H9 (cell line): Measurements from ENCODE around the gene SGSM2. TPM values are rescaled to one million over a fixed set of nuclear protein-coding genes. Genes with fewer than 3 reads are reported as not detected.

Source experiments
- DNase-seq: peaks from one replicate; pipeline ENCODE4 v3.0.0-alpha.2; 2017
- H2AFZ ChIP-seq: one replicate; pipeline ENCODE4 v1.6.1; 2013; ENCODE audit warnings: mild to moderate bottlenecking, low read length, control low read depth, moderate library complexity
- H2AK5ac ChIP-seq: 2 replicates; pipeline ENCODE4 v1.6.1; 2013; ENCODE audit warnings: low read length, control low read depth, mixed read lengths; ENCODE audit not compliant: insufficient read length
- H2BK120ac ChIP-seq: one replicate; pipeline ENCODE4 v1.6.1; 2013; ENCODE audit warnings: low read depth, mild to moderate bottlenecking, low read length, control low read depth, inconsistent platforms; ENCODE audit not compliant: poor library complexity, severe bottlenecking
- H2BK12ac ChIP-seq: 2 replicates; pipeline ENCODE4 v1.6.1; 2013; ENCODE audit warnings: low read length, control low read depth, mixed read lengths, low read depth; ENCODE audit not compliant: insufficient read length
- H2BK15ac ChIP-seq: 2 replicates; pipeline ENCODE4 v1.6.1; 2013; ENCODE audit warnings: low read depth, low read length, control low read depth
- H2BK20ac ChIP-seq: one replicate; pipeline ENCODE4 v1.6.1; 2013; ENCODE audit warnings: low read depth, mild to moderate bottlenecking, low read length, control low read depth, inconsistent platforms; ENCODE audit not compliant: poor library complexity, severe bottlenecking
- H2BK5ac ChIP-seq: 2 replicates; pipeline ENCODE4 v1.6.1; 2013; ENCODE audit warnings: low read length, control low read depth, mixed read lengths; ENCODE audit not compliant: insufficient read length
- H3K14ac ChIP-seq: 2 replicates; pipeline ENCODE4 v1.6.1; 2013; ENCODE audit warnings: low read length, control low read depth; ENCODE audit not compliant: insufficient read depth
- H3K18ac ChIP-seq: 2 replicates; pipeline ENCODE4 v1.6.1; 2013; ENCODE audit warnings: low read depth, mild to moderate bottlenecking, mixed read lengths, low read length, control low read depth; ENCODE audit not compliant: insufficient read length
- H3K23ac ChIP-seq: 2 replicates; pipeline ENCODE4 v1.6.1; 2013; ENCODE audit warnings: low read length, control low read depth, mixed read lengths, low read depth; ENCODE audit not compliant: insufficient read length
- H3K23me2 ChIP-seq: 2 replicates; pipeline ENCODE4 v1.6.1; 2013; ENCODE audit warnings: low read depth, mild to moderate bottlenecking, mixed read lengths, low read length, control low read depth; ENCODE audit not compliant: insufficient read length, poor library complexity, severe bottlenecking
- H3K27ac ChIP-seq: 2 replicates; pipeline ENCODE4 v1.5.1; 2013; ENCODE audit warnings: low read length, control low read depth, mixed read lengths, low read depth; ENCODE audit not compliant: insufficient read length
- H3K27me3 ChIP-seq: 2 replicates; pipeline ENCODE4 v1.6.1; 2013; ENCODE audit warnings: low read length, control low read depth, inconsistent platforms; ENCODE audit not compliant: insufficient read depth
- H3K4ac ChIP-seq: 2 replicates; pipeline ENCODE4 v1.6.1; 2013; ENCODE audit warnings: low read depth, mild to moderate bottlenecking, control low read depth, inconsistent platforms, low read length, moderate library complexity
- H3K4me1 ChIP-seq: 2 replicates; pipeline ENCODE4 v1.6.1; 2013; ENCODE audit warnings: low read length, control low read depth, inconsistent platforms; ENCODE audit not compliant: insufficient read depth
- H3K4me2 ChIP-seq: 2 replicates; pipeline ENCODE4 v1.6.1; 2013; ENCODE audit warnings: low read length, control low read depth, mixed read lengths; ENCODE audit not compliant: insufficient read length, insufficient read depth
- H3K56ac ChIP-seq: 2 replicates; pipeline ENCODE4 v1.6.1; 2013; ENCODE audit warnings: low read depth, mild to moderate bottlenecking, mixed read lengths, low read length, control low read depth; ENCODE audit not compliant: insufficient read length
- H3K79me1 ChIP-seq: 2 replicates; pipeline ENCODE4 v1.6.1; 2013; ENCODE audit warnings: low read depth, mild to moderate bottlenecking, moderate library complexity, low read length, control low read depth, inconsistent platforms; ENCODE audit not compliant: insufficient read depth, poor library complexity, severe bottlenecking
- H3K79me2 ChIP-seq: 2 replicates; pipeline ENCODE4 v1.6.1; 2013; ENCODE audit warnings: low read length, control low read depth, inconsistent platforms; ENCODE audit not compliant: insufficient read depth
- H3K9ac ChIP-seq: 2 replicates; pipeline ENCODE4 v1.6.1; 2013; ENCODE audit warnings: low read length, control low read depth, mixed read lengths; ENCODE audit not compliant: insufficient read length; ENCODE audit errors: extremely low read depth
- H3K9me3 ChIP-seq: one replicate; pipeline ENCODE4 v1.6.1; 2013; ENCODE audit warnings: low read depth, low read length, inconsistent platforms; ENCODE audit not compliant: control insufficient read depth
- H3T11ph ChIP-seq: one replicate; pipeline ENCODE4 v1.6.1; 2013; ENCODE audit warnings: mild to moderate bottlenecking, low read length, control low read depth, inconsistent platforms
- H4K20me1 ChIP-seq: one replicate; pipeline ENCODE4 v1.6.1; 2013; ENCODE audit not compliant: control insufficient read depth, insufficient read length, insufficient read depth
- H4K5ac ChIP-seq: 2 replicates; pipeline ENCODE4 v1.6.1; 2013; ENCODE audit warnings: low read depth, mild to moderate bottlenecking, mixed read lengths, low read length, control low read depth; ENCODE audit not compliant: insufficient read length
- H4K8ac ChIP-seq: replicated peaks from 2 replicates; pipeline ENCODE4 v1.6.1; 2013; ENCODE audit warnings: low read length, control low read depth, mixed read lengths, low read depth; ENCODE audit not compliant: insufficient read length
- H4K91ac ChIP-seq: 2 replicates; pipeline ENCODE4 v1.6.1; 2013; ENCODE audit warnings: low read depth, mild to moderate bottlenecking, moderate library complexity, mixed read lengths, low read length, control low read depth; ENCODE audit not compliant: insufficient read length
- H3K27ac Mint-ChIP-seq, 3 experiments: 2 replicates in 2 of 3; 3 replicates in 1 of 3; pipeline ENCODE4 v1.8.0; 2020 to 2021; ENCODE audit warnings: mixed read lengths in 3 of 3, mild to moderate bottlenecking in 1 of 3, moderate library complexity in 1 of 3
- H3K27me3 Mint-ChIP-seq: 2 replicates; pipeline ENCODE4 v1.8.0; 2021; ENCODE audit warnings: low read depth, mild to moderate bottlenecking, moderate library complexity, mixed read lengths
- H3K36me3 Mint-ChIP-seq, 3 experiments: 2 replicates in 2 of 3; 3 replicates in 1 of 3; pipeline ENCODE4 v1.8.0; 2020 to 2021; ENCODE audit warnings: low read depth in 3 of 3, mixed read lengths in 3 of 3; ENCODE audit not compliant: insufficient read depth in 1 of 3
- H3K4me1 Mint-ChIP-seq, 2 experiments: 2 replicates each; pipeline ENCODE4 v1.8.0; 2020; ENCODE audit warnings: mixed read lengths in 2 of 2
- H3K4me3 Mint-ChIP-seq, 2 experiments: 2 replicates in 1 of 2; 3 replicates in 1 of 2; pipeline ENCODE4 v1.8.0; 2020 to 2021; ENCODE audit warnings: mild to moderate bottlenecking in 2 of 2, mixed read lengths in 2 of 2, moderate library complexity in 1 of 2
- H3K9me3 Mint-ChIP-seq, 2 experiments: 2 replicates in 1 of 2; 3 replicates in 1 of 2; pipeline ENCODE4 v1.8.0; 2020; ENCODE audit warnings: mild to moderate bottlenecking in 2 of 2, mixed read lengths in 2 of 2, moderate library complexity in 1 of 2
- WGBS: extraction: QIAGEN DNeasy Blood & Tissue Kit; methylation state at CpG from one replicate; pipeline ENCODE4 v1.1.7; 2013; ENCODE audit warnings: missing lambda C conversion rate, low lambda C conversion rate, mixed read lengths; ENCODE audit not compliant: insufficient read length; ENCODE audit errors: extremely low coverage; 5-methylcytosine and 5-hydroxymethylcytosine counted together
- total RNA-seq: library from RNA; stranded (reverse); gene quantifications from 2 replicates; pipeline ENCODE4 v1.2.1, GENCODE V29; 2021
- TF ChIP-seq, protein P1 (sequence below): fragments of 200-600 bp; sonication (generic); conservative IDR thresholded peaks from 3 replicates; pipeline ENCODE4 v1.8.0; 2021; ENCODE audit warnings: antibody characterized with exemption, mild to moderate bottlenecking

Gene SGSM2
- total RNA-seq, 1 experiment from 2014 or later, result 45.6 TPM

DNA sequence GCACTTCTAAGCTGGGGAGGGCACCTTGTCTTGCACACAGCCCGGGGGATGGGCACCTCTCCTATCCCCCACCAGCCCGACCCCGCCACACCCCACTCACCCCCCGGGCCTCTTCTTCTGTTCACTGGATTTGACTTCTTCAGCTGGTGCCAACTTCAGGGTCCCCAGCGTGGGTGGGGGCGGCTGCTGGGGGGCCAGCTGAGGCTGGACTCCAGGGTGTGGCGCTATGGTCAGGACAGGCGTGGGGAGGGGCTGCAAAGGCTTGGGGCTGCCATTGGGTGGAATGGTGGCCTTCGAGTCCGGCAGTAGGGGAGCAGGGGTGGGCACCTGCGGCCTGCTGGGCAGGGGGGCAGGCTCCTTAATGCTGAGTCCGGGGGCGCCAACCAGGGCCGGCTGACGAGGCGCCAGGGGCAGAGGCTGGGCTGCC lies 57.5 kb downstream of the SGSM2 start:
- Histone ChIP-seq H4K8ac (no peak overlapping the region), H4K20me1 (no peaks in the 10 kb centered on the region), H3K56ac (no peak overlapping the region), H4K5ac (no peak overlapping the region), H3K14ac (no peak overlapping the region), H3K4ac (no peak overlapping the region), H3K4me2 (no peak overlapping the region), H3K9ac (no peak overlapping the region), H3K79me2 (peaks cover 2% of the 10 kb centered on the region; the same call in 1 of the 2 replicates), H3K79me1 (no peaks in the 10 kb centered on the region), H2AK5ac (no peak overlapping the region), H3K27ac (no peak overlapping the region), H3K4me1 (peaks cover 11% of the 10 kb centered on the region; the same call in 1 of the 2 replicates), H2BK12ac (no peak overlapping the region), H2AFZ (no peak overlapping the region), H3K9me3 (no peaks in the 10 kb centered on the region), H2BK120ac (no peak overlapping the region), H2BK5ac (no peak overlapping the region), H4K91ac (no peak overlapping the region), H2BK20ac (no peak overlapping the region), H2BK15ac (no peak overlapping the region), H3T11ph (no peak overlapping the region), H3K23ac (no peak overlapping the region), H3K23me2 (peaks cover 12% of the 10 kb centered on the region), H3K27me3 (no peaks in the 10 kb centered on the region), H3K18ac (no peak overlapping the region)
- Mint-ChIP-seq H3K27ac (no peak overlapping the region), H3K4me3 (peak overlapping the region in 1 of 2 experiments; percentile 86; a peak in 2 of 5 replicates), H3K27me3 (no peaks in the 10 kb centered on the region), H3K4me1 (peaks cover 40 to 54% of the 10 kb centered on the region in 2 experiments), H3K36me3 (peaks cover 2 to 12% (median 4%) of the 10 kb centered on the region in 3 experiments; a peak in 5 of 7 replicates), H3K9me3 (no peaks in the 10 kb centered on the region; a peak in 2 of 5 replicates)
- TF ChIP-seq, protein P1, sequence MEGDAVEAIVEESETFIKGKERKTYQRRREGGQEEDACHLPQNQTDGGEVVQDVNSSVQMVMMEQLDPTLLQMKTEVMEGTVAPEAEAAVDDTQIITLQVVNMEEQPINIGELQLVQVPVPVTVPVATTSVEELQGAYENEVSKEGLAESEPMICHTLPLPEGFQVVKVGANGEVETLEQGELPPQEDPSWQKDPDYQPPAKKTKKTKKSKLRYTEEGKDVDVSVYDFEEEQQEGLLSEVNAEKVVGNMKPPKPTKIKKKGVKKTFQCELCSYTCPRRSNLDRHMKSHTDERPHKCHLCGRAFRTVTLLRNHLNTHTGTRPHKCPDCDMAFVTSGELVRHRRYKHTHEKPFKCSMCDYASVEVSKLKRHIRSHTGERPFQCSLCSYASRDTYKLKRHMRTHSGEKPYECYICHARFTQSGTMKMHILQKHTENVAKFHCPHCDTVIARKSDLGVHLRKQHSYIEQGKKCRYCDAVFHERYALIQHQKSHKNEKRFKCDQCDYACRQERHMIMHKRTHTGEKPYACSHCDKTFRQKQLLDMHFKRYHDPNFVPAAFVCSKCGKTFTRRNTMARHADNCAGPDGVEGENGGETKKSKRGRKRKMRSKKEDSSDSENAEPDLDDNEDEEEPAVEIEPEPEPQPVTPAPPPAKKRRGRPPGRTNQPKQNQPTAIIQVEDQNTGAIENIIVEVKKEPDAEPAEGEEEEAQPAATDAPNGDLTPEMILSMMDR, result no peak
- DNase-seq, result peak; percentile 28
- WGBS, result no CpG with 5 or more reads among the region's 16 CpGs
